ENCODE measurements around the gene SLC45A1. TPM values are rescaled to one million over a fixed set of nuclear protein-coding genes. Genes with fewer than 3 reads are reported as not detected.

Gene SLC45A1
- total and polyA plus RNA-seq, 2 experiments from 2014 or later: 0.27 to 1.0 TPM

GRCh38 chr1:8348047-8348776 lies 30.3 kb downstream of the SLC45A1 start:
- Histone ChIP-seq H3K79me2 (no peaks in the 10 kb centered on the region), H3K27ac (no peak overlapping the region), H3K4me1 (ENCODE audit: insufficient read depth) (no peaks in the 10 kb centered on the region), H3K27me3 (no peaks in the 10 kb centered on the region), H2AFZ (no peak overlapping the region), H3K9me2 (replicated peaks; ENCODE audit: insufficient read depth) (no peaks in the 10 kb centered on the region), H4K20me1 (ENCODE audit: insufficient read depth, poor library complexity, severe bottlenecking) (no peaks in the 10 kb centered on the region), H3K36me3 (replicated peaks; ENCODE audit: insufficient read depth, low read depth) (no peaks in the 10 kb centered on the region), H3K9me3 (ENCODE audit: low read depth) (no peaks in the 10 kb centered on the region), H3K4me3 (no peak overlapping the region), H3K4me2 (no peak overlapping the region)
- DNase-seq (ENCODE audit: low spot score): no peak
- 92% methylated on average over 21 of the region's 21 CpGs for WGBS (ENCODE audit: low lambda C conversion rate, missing lambda C conversion rate)
- TF ChIP-seq EZH2phosphoT487 (IDR thresholded peaks at IDR 0.05; ENCODE audit: low read depth, severe bottlenecking, unreplicated experiment) (no peak), EZH2 (IDR thresholded peaks at IDR 0.05; ENCODE audit: borderline replicate concordance) (no peak), CTCF (IDR thresholded peaks at IDR 0.05; ENCODE audit: poor library complexity) (no peak)

- no peaks in the 10 kb centered on the region for H3K36me3 ChIP-seq (replicated peaks; ENCODE audit: insufficient read depth, low read depth)
- H3K4me3 ChIP-seq: no peak overlapping the region
- H4K20me1 ChIP-seq (ENCODE audit: insufficient read depth, poor library complexity, severe bottlenecking): no peaks in the 10 kb centered on the region
- no peaks in the 10 kb centered on the region for H3K79me2 ChIP-seq
- peak; percentile 78 for DNase-seq (ENCODE audit: low spot score)
- H3K4me1 ChIP-seq (ENCODE audit: insufficient read depth): no peaks in the 10 kb centered on the region
- 21% methylated on average over 19 of the region's 21 CpGs for WGBS (ENCODE audit: low lambda C conversion rate, missing lambda C conversion rate)
- H3K27me3 ChIP-seq: no peaks in the 10 kb centered on the region
- no peak overlapping the region for H3K27ac ChIP-seq
- H2AFZ ChIP-seq: no peak overlapping the region
- TF ChIP-seq EZH2 (IDR thresholded peaks at IDR 0.05; ENCODE audit: borderline replicate concordance) (no peak), EZH2phosphoT487 (IDR thresholded peaks at IDR 0.05; ENCODE audit: low read depth, severe bottlenecking, unreplicated experiment) (no peak), CTCF (IDR thresholded peaks at IDR 0.05; ENCODE audit: poor library complexity) (peak; percentile 92)
- no peak overlapping the region for H3K4me2 ChIP-seq
- no peaks in the 10 kb centered on the region for H3K9me2 ChIP-seq (replicated peaks; ENCODE audit: insufficient read depth)
- no peaks in the 10 kb centered on the region for H3K9me3 ChIP-seq (ENCODE audit: low read depth)
Observed at GRCh38 chr1:8348777-8349472, 31.0 kb downstream of the SLC45A1 start.

GRCh38 chr1:8349473-8349865 lies 31.6 kb downstream of the SLC45A1 start:
- Histone ChIP-seq H3K27ac (no peak overlapping the region), H2AFZ (no peak overlapping the region), H4K20me1 (ENCODE audit: insufficient read depth, poor library complexity, severe bottlenecking) (no peaks in the 10 kb centered on the region), H3K4me1 (ENCODE audit: insufficient read depth) (no peaks in the 10 kb centered on the region), H3K4me2 (no peak overlapping the region), H3K9me2 (replicated peaks; ENCODE audit: insufficient read depth) (no peaks in the 10 kb centered on the region), H3K36me3 (replicated peaks; ENCODE audit: insufficient read depth, low read depth) (no peaks in the 10 kb centered on the region), H3K4me3 (no peak overlapping the region), H3K9me3 (ENCODE audit: low read depth) (no peaks in the 10 kb centered on the region), H3K79me2 (no peaks in the 10 kb centered on the region), H3K27me3 (no peaks in the 10 kb centered on the region)
- DNase-seq (ENCODE audit: low spot score): no peak
- 92% methylated on average over 9 of the region's 9 CpGs for WGBS (ENCODE audit: low lambda C conversion rate, missing lambda C conversion rate)
- no peak for TF ChIP-seq EZH2phosphoT487 (IDR thresholded peaks at IDR 0.05; ENCODE audit: low read depth, severe bottlenecking, unreplicated experiment)
- no peak for TF ChIP-seq CTCF (IDR thresholded peaks at IDR 0.05; ENCODE audit: poor library complexity)
- no peak for TF ChIP-seq EZH2 (IDR thresholded peaks at IDR 0.05; ENCODE audit: borderline replicate concordance)
